Smooth muscle cell (in vitro differentiated cells): Measurements from ENCODE around the gene GARS1. TPM values are rescaled to one million over a fixed set of nuclear protein-coding genes. Genes with fewer than 3 reads are reported as not detected.

Experiments
- DNase-seq: peaks from one replicate; lab custom pipeline; 2025; ENCODE audit not compliant: unreplicated experiment; lab: John Stamatoyannopoulos, UW
- H2AFZ ChIP-seq: fragments of 200-600 bp; sonication (generic); 2 replicates; pipeline ENCODE4 v1.6.0; 2016; ENCODE audit warnings: antibody characterized with exemption, low read depth, mild to moderate bottlenecking
- H3F3A ChIP-seq: fragments of 200-600 bp; sonication (generic); 2 replicates; pipeline ENCODE4 v1.6.0; 2017; ENCODE audit warnings: antibody characterized with exemption, low read depth
- H3K27ac ChIP-seq: fragments of 200-600 bp; sonication (generic); 2 replicates; pipeline ENCODE4 v1.5.1; 2016; ENCODE audit warnings: low read depth, mild to moderate bottlenecking
- H3K27me3 ChIP-seq: fragments of 200-600 bp; sonication (generic); 2 replicates; pipeline ENCODE4 v1.6.1; 2016; ENCODE audit warnings: low read depth, mild to moderate bottlenecking
- H3K36me3 ChIP-seq: fragments of 200-600 bp; sonication (generic); 2 replicates; pipeline ENCODE4 v1.5.1; 2016; ENCODE audit warnings: low read depth
- H3K4me1 ChIP-seq: fragments of 200-600 bp; sonication (generic); 2 replicates; pipeline ENCODE4 v1.5.1; 2016; ENCODE audit warnings: low read depth
- H3K4me2 ChIP-seq: fragments of 200-600 bp; sonication (generic); 2 replicates; pipeline ENCODE4 v1.6.0; 2016; ENCODE audit warnings: mild to moderate bottlenecking
- H3K4me3 ChIP-seq: fragments of 200-600 bp; sonication (generic); 2 replicates; pipeline ENCODE4 v1.5.1; 2016; ENCODE audit warnings: mild to moderate bottlenecking
- H3K79me2 ChIP-seq: fragments of 200-600 bp; sonication (generic); 2 replicates; pipeline ENCODE4 v1.6.0; 2016; ENCODE audit warnings: low read depth, mild to moderate bottlenecking
- H3K9ac ChIP-seq: fragments of 200-600 bp; sonication (generic); 2 replicates; pipeline ENCODE4 v1.6.0; 2016; ENCODE audit warnings: low read depth
- H3K9me3 ChIP-seq: fragments of 200-600 bp; sonication (generic); replicated peaks from 2 replicates; pipeline ENCODE4 v1.5.1; 2016; ENCODE audit warnings: low read depth
- H4K20me1 ChIP-seq: fragments of 200-600 bp; sonication (generic); 2 replicates; pipeline ENCODE4 v1.6.0; 2016; ENCODE audit warnings: low read depth
- CTCF ChIP-seq: fragments of 200-600 bp; sonication (generic); IDR thresholded peaks from 2 replicates; pipeline ENCODE4 v1.5.1; 2017; ENCODE audit warnings: borderline replicate concordance, mild to moderate bottlenecking, antibody characterized with exemption; ENCODE audit not compliant: insufficient read depth, poor library complexity, severe bottlenecking
- WGBS: methylation state at CpG from one replicate; pipeline ENCODE4 v1.1.7; 2016; ENCODE audit warnings: low lambda C conversion rate; 5-methylcytosine and 5-hydroxymethylcytosine counted together
- polyA plus RNA-seq: library from polyadenylated mRNA; unstranded; fragments of >200 nt; fragmentation: Nextera tagmentation; extraction: Ambion mirVana; gene quantifications from 2 replicates; pipeline ENCODE4 v1.2.1, GENCODE V29; 2016
- total RNA-seq: library from RNA; depleted of rRNA; stranded (reverse); fragments of >200 nt; gene quantifications from 2 replicates; pipeline ENCODE4 v1.2.3, GENCODE V29; 2014

Gene GARS1
- total and polyA plus RNA-seq, 2 experiments from 2014 or later, result 233 to 299 TPM

- DNase-seq, result no peak
- no peak for TF ChIP-seq CTCF
- no peak overlapping the region for H3K9ac ChIP-seq
- peaks cover 5% of the 10 kb centered on the region for H4K20me1 ChIP-seq
- H3K9me3 ChIP-seq, result no peaks in the 10 kb centered on the region
- no peak overlapping the region for H2AFZ ChIP-seq
- no peak overlapping the region for H3K4me2 ChIP-seq
- no peaks in the 10 kb centered on the region for H3F3A ChIP-seq
- H3K36me3 ChIP-seq, result no peaks in the 10 kb centered on the region
- H3K27me3 ChIP-seq, result no peaks in the 10 kb centered on the region
- peaks cover 21% of the 10 kb centered on the region for H3K4me1 ChIP-seq
- 80% methylated on average over 5 of the region's 5 CpGs for WGBS
- H3K27ac ChIP-seq, result no peak overlapping the region
- H3K4me3 ChIP-seq, result no peak overlapping the region
- no peaks in the 10 kb centered on the region for H3K79me2 ChIP-seq
These were observed 35.1 kb upstream of the GARS1 start for GRCh38 chr7:30559611-30560010.

- no peaks in the 10 kb centered on the region for H3F3A ChIP-seq
- no peak overlapping the region for H3K4me2 ChIP-seq
- no peaks in the 10 kb centered on the region for H3K36me3 ChIP-seq
- no peak for TF ChIP-seq CTCF
- H2AFZ ChIP-seq, result no peak overlapping the region
- peaks cover 5% of the 10 kb centered on the region for H4K20me1 ChIP-seq
- no peak overlapping the region for H3K4me3 ChIP-seq
- no peaks in the 10 kb centered on the region for H3K79me2 ChIP-seq
- H3K9me3 ChIP-seq, result no peaks in the 10 kb centered on the region
- peaks cover 19% of the 10 kb centered on the region for H3K4me1 ChIP-seq
- H3K27ac ChIP-seq, result no peak overlapping the region
- H3K27me3 ChIP-seq, result no peaks in the 10 kb centered on the region
- no peak overlapping the region for H3K9ac ChIP-seq
- DNase-seq, result no peak
- WGBS, result 96% methylated on average over 6 of the region's 6 CpGs
These were observed 33.3 kb upstream of the GARS1 start for GRCh38 chr7:30561389-30561788.

GRCh38 chr7:30562498-30562897, 32.2 kb upstream of the GARS1 start:
- DNase-seq, result no peak
- no peaks in the 10 kb centered on the region for H3K36me3 ChIP-seq
- no peaks in the 10 kb centered on the region for H3F3A ChIP-seq
- H3K27ac ChIP-seq, result no peak overlapping the region
- no peaks in the 10 kb centered on the region for H3K9me3 ChIP-seq
- no peaks in the 10 kb centered on the region for H3K27me3 ChIP-seq
- no peak for TF ChIP-seq CTCF
- H3K4me2 ChIP-seq, result no peak overlapping the region
- 72% methylated on average over 6 of the region's 6 CpGs for WGBS
- H2AFZ ChIP-seq, result no peak overlapping the region
- H3K4me3 ChIP-seq, result no peak overlapping the region
- H3K9ac ChIP-seq, result no peak overlapping the region
- peaks cover 10% of the 10 kb centered on the region for H3K4me1 ChIP-seq
- H4K20me1 ChIP-seq, result peaks cover 5% of the 10 kb centered on the region
- no peaks in the 10 kb centered on the region for H3K79me2 ChIP-seq

GRCh38 chr7:30562909-30563308, 31.8 kb upstream of the GARS1 start:
- Histone ChIP-seq H2AFZ (no peak overlapping the region), H3K9ac (no peak overlapping the region), H3K36me3 (no peaks in the 10 kb centered on the region), H3K27ac (no peak overlapping the region), H3K79me2 (no peaks in the 10 kb centered on the region), H3K27me3 (no peaks in the 10 kb centered on the region), H3K4me3 (no peak overlapping the region), H3K9me3 (no peaks in the 10 kb centered on the region), H4K20me1 (peaks cover 5% of the 10 kb centered on the region), H3F3A (no peaks in the 10 kb centered on the region), H3K4me2 (no peak overlapping the region), H3K4me1 (peaks cover 7% of the 10 kb centered on the region)
- no peak for DNase-seq
- WGBS, result 90% methylated on average over 8 of the region's 8 CpGs
- TF ChIP-seq CTCF, result no peak
